UCSD-AML1 (cell line): ENCODE measurements around the gene RAD50.
"Not testable (repeated sequence)": the region's sequence is repeated elsewhere in the genome, so short reads cannot be mapped to it uniquely, and the experiment has no call there.

Source experiments
- DNase-seq: peaks from one replicate; lab custom pipeline; 2025; ENCODE audit not compliant: unreplicated experiment; lab: John Stamatoyannopoulos, UW

The RAD50 gene

DNA sequence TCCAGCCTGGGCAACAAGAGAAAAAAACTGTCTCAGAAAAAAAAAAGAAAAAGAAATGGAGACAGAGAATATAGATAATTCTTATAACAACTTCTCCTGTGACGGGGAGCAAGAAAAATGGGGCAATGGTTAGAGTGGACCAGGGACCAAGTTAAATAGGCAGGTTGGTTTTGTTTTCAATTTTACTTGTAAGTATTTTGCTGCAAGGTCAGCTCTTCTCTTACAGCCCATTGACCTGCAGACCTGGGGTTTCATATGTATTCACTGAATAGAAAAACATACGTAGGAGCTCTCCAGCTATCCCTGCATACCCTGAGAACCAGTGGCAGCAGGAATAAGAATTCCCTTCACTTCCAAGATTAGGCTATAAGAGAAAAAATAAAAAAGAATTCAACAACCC, 72.0 kb downstream of the RAD50 start:
- DNase-seq: no peak

DNA sequence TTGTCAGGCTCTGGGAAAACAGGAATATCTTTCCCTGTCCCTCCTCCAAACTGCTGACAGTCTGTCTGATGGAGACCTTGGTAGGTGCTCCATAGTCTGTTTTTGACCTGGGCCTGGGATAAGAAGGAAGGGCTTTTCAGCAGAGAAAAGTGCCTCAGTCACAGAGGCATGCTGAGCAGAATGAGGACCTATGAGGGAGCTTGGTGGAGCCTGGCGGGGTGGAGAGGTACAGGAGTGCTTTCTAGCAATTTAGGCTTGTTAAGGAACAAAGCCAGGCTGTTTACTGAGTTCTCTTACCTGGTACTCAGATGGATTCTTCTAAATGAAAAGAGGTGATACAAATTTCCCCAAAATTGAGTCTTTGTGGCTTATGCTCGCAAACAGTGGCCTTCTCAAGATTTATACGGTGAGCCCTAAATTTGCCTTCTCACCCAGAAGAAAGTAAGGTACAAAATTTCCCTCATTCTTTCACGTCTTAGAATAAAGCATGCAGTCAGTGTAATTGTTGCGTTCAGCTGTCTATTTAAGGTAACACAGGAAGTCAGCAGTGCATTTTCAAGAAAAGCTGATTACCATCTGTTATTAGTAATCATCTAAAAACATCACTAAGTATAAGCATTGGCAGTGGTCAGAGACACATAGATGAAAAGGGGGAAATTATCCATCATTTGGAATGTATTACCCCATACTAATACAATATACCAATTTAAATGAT, 72.6 kb downstream of the RAD50 start:
- DNase-seq: no peak

DNA sequence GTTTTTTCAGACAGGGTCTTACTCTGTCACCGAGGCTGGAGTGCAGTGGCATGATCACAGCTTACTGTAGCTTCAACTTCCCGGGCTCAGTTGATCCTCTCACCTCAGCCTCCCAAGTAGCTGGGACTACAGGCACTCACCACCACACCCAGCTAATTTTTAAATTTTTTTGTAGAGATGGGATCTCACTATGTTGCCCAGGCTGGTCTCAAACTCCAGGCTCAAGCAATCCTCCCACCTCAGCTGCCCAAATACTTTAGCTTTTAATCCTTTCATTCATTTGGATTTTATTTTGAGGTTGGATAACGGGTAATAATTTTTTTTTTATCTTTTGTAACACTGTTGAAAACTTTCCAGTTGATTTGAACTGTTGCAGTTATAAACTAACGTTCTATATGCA, 76.8 kb downstream of the RAD50 start:
- DNase-seq: not testable (repeated sequence)

DNA sequence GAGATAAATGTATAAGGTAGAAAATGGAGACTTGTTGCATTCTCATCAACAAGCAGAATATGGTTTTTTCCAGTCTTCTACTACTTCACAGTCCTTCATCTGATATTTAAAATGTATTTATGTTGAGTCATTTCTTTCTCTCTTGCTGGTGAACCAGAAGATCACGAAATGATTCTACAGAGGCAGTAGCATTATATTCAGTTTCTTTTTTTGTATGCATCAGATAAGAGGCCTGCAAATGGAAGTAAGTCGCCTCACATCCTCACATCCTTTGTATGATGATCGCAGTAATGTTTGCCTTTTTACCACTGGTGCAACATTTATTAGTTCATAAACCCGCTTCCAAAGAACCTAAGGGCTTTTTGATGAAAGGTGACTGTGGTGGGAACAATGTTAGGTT, 79.1 kb downstream of the RAD50 start:
- no peak for DNase-seq

DNA sequence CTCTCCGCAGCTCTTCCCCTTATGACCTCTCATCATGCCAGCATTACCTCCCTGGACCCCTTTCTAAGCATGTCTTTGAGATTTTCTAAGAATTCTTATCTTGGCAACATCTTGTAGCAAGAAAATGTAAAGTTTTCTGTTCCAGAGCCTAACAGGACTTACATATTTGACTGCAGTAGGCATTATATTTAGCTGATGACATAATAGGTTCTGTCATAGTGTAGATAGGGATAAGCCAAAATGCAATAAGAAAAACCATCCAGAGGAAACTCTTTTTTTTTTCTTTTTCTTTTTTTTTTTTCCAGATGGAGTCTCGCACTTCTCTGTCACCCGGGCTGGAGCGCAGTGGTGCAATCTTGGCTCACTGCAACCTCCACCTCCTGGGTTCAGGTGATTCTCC, 80.5 kb downstream of the RAD50 start:
- DNase-seq: no peak

DNA sequence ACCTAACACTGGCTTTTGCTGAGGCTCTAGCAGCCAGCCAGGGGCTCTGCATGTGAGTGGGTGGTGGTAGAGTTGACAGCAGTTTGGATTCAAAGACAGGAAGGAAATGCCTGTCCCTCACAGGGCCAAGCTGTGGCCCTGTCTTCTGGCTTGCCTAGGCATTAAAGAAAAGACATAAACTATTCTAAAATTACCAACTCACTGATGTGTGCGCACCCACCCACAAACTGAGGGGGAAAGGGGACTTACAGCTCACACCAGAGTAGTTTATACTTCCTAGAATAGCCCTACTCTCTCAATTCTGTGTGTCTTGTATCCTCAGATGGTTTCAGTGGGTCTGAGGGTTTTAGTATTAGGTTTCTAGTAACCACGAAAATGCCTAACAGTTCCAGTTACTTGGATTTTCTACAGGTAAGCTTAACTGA, 82.9 kb downstream of the RAD50 start:
- DNase-seq: no peak

DNA sequence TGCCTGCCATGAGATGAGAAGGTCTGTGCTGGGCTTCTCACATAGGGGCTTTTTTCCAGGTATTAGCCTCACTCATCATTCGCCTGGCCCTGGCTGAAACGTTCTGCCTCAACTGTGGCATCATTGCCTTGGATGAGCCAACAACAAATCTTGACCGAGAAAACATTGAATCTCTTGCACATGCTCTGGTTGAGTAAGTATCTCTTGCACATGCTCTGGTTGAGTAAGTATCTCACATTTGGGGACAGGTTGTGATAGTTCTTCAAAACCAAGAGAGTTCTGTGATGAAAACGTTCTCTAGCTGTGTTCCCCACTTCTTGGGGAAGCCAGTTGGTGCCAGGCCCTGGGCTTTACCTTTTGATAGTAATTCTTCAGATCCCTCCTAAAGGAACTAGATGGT, 83.8 kb downstream of the RAD50 start:
- no peak for DNase-seq

DNA sequence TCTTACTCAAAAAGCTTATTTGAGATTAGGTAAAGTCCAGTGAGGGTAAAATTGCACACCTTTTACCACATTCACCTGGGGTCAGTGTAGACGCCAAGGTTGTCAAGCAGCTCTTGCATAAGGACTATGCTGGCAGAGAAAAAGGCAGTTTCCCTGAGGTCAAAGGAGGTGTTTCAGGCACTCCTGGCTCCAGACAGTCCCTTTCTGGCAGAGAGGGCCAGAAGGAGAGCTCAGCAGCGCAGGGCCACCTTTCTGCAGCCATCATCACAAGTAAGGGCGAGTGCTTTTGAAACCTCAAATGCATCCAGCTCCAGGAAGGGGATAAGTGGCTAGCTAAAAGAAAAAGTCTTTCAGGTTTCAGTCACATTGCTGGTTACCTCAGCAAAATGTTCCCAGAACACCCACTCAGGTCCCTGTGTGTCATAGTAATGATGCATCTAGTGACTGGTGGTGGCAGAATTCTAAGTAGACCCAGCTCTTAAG, 84.5 kb downstream of the RAD50 start:
- DNase-seq: no peak

DNA sequence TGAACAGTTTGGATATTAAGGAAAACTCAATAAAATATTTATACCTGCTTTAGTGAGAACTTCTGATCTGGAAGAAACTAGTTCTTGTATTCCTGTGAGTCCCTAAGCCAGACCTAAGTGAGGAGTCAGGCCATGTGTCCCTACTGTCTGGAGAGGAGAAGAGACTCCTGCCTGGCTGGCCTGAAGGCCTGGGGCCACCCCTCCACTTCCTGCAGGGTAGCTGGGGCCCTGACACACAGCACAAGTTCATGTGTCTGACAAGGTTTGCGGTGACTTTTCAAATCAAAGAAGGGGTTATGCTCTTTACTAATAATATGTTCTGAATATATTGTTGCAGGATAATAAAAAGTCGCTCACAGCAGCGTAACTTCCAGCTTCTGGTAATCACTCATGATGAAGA, 85.1 kb downstream of the RAD50 start:
- DNase-seq: no peak

DNA sequence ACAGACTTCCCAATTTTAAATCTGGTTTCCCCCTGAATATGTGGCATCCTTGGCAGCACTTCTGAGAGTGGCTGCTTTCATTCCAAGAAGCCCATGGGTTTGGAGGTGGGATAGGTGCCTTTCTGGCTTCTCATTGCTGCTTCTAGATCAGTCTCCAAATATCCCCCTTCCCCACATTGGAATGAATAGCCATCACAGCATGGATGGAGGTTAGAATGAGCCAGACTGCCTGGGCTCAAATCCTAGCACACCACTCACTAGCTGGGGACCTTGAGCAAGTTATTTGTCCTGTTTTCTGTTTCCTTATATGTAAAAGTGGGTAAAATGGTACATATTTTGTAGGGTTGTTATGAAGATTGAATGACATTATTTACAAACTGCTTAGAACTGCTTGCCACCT, 87.4 kb downstream of the RAD50 start:
- no peak for DNase-seq

DNA sequence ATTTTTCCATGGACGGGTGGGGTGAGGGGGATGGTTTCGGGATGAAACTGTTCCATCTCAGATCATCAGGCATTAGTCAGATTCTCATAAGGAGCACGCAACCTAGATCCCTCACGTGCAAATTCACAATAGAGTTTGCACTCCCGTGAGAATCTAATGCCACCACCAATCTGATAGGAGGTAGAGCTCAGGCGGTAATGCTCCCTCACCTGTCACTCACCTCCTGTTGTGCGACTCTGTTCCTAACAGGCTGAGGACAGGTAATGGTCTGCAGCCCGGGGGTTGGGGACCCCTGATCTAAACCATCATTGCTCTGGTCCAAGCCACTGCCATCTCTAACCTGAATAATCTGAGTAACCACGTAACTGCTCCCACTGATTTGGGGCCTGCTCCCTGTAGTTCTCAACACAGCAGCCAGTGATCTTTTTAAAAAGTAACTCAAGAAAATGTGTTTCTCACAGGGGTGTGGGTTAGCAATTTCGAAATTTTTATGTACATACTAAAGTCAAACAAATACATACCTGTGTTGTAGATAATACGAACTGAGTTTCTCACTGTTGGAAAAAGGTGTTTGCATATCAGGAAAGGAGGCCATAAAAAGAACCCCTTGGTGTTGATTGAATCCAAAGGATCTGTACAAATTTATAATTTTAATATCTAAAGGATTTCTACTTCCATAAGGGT, 89.9 kb downstream of the RAD50 start:
- no peak for DNase-seq

DNA sequence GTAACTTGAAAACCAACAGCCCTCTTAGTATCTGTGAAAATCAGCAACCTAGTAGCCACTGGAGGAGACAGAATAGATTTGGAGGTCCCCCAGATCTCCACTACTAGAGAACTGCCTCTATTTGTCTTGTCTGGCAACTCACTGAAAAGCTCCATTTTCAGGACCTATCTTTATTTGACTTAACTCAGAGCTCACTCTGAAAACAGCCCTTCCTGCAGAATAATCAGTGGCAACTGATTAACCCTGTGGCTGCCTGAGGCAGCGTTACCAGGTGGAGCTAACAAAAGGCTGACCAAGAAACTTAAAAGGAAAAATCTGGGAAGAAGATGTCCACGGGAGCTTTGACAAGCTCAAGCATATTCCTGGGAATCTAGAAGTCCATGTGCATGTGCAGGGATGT, 90.7 kb downstream of the RAD50 start:
- no peak for DNase-seq

DNA sequence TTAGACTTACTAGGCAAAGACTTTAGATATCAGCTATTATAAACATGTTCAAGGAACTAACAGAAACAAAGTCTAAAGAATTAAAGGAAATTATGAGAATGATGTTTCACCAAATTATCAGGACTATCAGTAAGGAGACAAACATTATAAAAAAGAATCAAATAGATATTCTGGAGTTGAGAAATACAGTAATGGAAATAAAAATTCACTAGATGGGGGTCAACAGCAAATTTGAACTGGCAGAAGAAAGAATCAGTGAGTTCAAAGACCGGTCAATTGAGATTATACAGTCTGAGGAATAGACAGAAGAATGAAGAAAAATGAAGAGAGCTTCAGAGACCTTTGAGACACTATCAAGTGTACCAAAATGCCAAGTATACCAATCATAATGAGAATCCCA, 91.6 kb downstream of the RAD50 start:
- DNase-seq: no peak

DNA sequence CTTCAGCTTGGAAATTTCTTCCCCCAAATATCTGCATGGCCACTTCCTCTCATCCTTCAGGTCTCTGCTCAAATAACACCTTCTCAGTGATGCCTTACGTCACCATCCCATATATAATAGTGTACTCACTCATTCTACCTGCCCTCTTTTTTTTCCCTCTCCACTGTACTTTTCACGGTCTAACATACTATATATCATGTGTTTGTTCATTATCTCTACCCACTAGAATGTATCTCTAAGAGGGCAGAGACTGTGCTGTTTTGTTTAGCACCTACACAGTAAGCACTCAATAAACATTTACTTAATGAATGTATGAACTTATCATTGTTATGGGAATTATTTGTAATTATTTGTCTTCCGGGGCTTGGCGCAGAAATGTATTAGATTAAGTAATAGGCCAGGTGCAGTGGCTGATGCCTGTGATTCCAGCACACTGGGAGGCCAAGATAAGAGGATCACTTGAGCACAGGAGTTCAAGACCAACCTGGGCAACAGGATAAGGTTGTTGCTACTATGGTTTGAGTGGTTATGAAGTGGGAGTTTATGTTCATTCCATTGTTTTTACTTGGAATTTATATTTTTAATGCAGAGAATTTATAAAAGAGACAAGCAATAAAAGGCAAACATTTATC, 95.2 kb downstream of the RAD50 start:
- no peak for DNase-seq

DNA sequence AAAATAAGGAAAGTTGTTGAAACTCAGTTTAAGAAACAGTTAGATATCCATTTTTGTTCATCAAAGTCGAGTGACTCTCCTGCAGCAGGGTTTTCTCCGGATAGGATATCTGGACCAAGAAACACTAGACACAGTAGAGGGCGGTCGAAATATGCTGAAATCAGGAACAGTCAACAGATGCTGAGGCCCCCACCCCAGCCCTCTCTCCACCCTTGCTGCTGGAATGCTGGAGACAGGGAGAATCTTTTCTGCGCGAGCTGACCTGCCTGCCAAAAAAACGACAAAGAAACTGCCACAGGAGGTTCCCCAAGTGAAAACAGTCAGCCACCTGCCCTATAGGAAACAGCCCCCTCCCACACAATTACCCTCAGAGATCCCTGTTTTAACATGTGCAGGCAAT, 96.9 kb downstream of the RAD50 start:
- DNase-seq: no peak

DNA sequence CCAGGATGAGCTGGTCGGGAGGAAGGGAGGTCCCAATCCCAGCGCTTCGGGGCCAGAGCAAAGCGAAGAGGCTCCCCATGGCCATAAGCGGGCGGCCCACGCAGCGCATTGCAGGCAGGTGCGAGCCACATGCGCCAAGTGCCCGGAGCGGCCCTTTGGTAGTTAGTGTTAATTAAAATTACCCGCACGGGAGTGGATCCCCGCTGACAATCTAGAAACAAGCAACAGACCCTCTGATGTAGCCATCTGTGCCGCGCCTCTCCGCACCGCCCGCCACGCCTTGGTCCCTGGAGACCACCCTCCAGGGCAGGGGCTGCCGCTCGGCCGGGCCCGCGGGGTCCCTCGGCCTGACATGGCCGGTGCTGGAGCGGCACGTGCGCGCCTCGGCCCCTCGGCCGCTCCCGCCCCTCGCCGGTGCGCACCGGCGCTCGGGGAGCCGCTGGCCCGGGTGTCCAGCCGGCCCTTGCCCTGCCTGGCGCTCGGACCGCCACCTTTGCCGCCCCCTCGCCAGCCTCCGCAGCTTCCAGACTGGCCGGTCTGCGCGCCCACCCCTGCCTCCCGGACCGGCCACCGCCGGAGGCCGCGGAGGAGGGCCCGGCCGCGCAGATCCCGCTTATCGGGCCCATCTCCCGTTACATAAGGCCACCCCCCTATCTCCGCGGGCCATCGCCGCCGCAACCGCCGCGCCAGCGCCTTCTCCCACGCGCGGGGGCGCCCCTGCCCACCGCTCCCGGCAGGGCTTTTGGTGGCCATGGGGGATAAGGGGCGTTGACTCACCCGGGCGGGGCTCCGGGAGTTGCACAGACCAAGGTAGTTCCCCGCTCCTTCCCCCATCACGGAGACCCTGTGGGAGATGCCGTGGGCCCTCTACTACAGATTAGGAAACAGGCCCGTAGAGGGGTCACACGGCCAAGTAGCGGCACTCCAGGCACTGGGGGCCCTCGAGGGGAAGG, 99.3 kb downstream of the RAD50 start:
- no peak for DNase-seq

DNA sequence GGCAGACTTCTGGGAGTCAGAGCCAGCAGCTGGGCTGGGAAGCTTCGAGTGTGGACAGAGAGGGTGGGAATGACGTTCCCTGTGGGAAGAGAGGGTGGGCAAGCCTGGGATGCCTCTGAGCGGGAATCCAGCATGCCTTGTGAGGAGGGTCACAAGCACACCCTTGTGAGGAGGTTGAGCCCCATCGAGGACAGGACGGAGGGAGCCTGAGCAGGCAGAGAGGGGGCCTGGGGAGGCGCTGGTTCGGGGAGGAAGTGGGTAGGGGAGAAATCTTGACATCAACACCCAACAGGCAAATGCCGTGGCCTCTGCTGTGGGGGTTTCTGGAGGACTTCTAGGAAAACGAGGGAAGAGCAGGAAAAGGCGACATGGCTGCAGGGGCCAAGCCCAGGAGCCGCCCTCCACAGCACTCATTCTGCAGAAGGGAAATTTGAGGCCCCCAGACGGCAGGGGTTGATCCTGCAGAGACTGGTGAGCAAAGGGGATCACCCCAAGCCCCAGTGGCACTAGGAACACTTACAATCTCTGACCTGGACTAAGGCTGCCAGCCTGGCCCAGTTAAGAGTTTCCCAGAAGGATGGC, 100.1 kb downstream of the RAD50 start:
- DNase-seq: no peak

DNA sequence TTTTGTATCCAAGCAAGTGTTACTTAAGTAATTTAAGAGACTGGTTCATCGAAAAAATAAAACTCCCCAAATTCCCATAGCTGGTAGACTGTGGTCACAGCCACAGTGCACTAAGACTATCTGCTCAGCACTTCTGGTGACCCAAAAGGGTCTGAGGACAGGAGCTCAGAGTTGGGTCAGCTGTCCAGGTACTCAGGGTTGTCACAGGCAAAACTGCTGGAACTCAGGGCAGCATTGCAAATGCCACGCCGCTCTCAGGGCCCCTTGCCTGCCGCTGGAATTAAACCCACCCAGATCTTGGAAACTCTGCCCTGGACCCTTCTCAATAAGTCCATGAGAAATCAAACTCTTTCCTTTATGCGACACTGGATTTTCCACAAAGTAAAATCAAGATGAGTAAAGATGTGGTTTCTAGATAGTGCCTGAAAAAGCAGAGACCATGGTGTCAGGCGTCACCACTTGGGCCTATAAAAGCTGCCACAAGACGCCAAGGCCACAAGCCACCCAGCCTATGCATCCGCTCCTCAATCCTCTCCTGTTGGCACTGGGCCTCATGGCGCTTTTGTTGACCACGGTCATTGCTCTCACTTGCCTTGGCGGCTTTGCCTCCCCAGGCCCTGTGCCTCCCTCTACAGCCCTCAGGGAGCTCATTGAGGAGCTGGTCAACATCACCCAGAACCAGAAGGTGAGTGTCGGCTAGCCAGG, 101.1 kb downstream of the RAD50 start, which contains the start of gene IL13:
TSS of gene IL13 (plus strand) at position 498 of the 705 bp plus-strand sequence. CDS start at position 512, 14 bp downstream.
- no peak for DNase-seq

DNA sequence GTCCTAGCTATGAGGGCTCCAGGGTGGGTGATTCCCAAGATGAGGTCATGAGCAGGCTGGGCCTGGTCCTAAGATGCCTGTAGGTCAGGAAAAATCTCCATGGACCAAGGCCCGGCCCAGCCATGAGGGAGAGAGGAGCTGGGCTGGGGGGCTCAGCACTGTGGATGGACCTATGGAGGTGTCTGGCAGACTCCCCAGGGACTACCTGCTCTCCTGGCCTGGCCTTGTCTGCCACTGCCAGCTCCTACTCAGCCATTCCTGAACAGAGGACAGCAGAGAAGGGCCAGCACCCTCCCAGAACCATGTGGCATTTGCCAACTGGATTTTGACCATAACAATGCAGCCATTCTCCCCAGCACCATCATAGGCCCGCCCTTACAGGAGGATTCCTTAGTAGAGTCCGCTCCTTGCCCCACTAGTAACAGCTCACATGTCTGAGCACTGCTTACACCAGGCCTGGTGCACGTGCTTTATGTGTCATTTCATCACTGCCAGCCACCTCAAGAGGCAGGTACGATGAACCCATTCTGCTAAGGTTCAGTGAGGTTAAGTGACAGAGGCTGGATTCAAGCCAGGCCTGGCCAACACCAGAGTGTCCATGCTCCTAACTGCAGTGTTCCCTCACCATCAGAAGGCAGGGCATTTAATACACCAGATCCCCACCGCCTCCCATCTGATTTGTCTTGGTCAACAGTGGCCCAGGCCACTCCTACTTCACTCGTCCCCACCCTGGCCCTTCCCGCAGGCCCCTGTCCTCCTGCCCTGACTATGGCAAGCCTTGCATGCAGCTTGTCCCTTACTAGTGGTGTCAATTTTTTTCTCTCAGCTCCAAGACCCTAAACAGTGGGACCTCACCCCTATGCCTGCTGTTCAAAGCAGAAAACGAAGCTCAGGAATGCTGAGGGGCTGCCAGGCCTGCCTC, 101.9 kb downstream of the RAD50 start:
- no peak for DNase-seq
